ENCODE data around the gene IDE.

DNA sequence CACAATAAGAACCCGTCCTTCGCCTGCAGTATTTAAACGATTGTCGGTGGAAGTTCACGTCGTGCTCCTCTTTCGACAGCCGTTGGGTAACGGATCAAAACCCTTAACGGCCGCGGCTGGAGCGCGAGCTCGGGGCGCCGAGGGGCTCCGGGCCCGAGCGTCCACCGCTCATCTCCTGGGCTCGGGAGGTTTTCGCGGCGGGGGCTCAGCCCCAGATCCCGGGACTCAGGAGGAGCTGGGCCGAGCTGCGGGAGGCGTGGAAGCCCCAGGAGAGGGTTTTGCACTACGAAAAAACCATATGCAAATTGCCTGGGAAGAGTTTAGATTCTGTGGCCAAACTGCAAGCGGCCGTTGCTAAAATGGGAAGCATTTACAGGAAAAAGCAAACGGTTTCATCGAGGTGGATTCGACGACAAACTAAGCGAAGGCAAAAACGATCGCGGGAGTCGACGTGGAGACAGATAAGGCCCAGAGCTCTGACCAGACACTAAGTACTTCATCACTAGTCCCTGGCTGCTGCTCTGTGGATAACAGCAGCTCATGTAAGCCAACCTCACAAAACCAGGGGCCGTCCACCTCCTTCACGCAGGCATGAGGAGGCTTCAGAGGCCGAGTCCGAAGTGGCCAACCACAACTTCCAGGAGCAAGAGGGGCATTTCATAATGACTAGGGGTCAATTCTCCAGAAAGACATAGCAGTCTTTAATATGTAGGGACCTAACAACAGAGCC lies 153.2 kb downstream of the IDE start:
- TF ChIP-seq, protein P1, sequence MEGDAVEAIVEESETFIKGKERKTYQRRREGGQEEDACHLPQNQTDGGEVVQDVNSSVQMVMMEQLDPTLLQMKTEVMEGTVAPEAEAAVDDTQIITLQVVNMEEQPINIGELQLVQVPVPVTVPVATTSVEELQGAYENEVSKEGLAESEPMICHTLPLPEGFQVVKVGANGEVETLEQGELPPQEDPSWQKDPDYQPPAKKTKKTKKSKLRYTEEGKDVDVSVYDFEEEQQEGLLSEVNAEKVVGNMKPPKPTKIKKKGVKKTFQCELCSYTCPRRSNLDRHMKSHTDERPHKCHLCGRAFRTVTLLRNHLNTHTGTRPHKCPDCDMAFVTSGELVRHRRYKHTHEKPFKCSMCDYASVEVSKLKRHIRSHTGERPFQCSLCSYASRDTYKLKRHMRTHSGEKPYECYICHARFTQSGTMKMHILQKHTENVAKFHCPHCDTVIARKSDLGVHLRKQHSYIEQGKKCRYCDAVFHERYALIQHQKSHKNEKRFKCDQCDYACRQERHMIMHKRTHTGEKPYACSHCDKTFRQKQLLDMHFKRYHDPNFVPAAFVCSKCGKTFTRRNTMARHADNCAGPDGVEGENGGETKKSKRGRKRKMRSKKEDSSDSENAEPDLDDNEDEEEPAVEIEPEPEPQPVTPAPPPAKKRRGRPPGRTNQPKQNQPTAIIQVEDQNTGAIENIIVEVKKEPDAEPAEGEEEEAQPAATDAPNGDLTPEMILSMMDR (conservative IDR thresholded peaks at IDR 0.05), result no peak
- TF ChIP-seq EZH2 (IDR thresholded peaks at IDR 0.05; ENCODE audit: low read depth), result no peak
